Nephron (organoid): ENCODE results near the gene SLC22A23.

ENCODE experiments used
- H3K27ac Mint-ChIP-seq, 3 experiments: 2 replicates each; pipeline ENCODE4 v1.8.0; 2020; ENCODE audit warnings: mixed read lengths in 3 of 3, mild to moderate bottlenecking in 2 of 3, moderate library complexity in 1 of 3
- H3K27me3 Mint-ChIP-seq: 2 replicates; pipeline ENCODE4 v1.8.0; 2021; ENCODE audit warnings: low read depth, mild to moderate bottlenecking, moderate library complexity, mixed read lengths
- H3K36me3 Mint-ChIP-seq: 2 replicates; pipeline ENCODE4 v1.8.0; 2020; ENCODE audit warnings: low read depth, mixed read lengths
- H3K4me1 Mint-ChIP-seq: 2 replicates; pipeline ENCODE4 v1.8.0; 2020; ENCODE audit warnings: mixed read lengths
- H3K4me3 Mint-ChIP-seq, 3 experiments: 2 replicates each; pipeline ENCODE4 v1.8.0; 2020; ENCODE audit warnings: mild to moderate bottlenecking in 3 of 3, mixed read lengths in 3 of 3, moderate library complexity in 2 of 3
- H3K9me3 Mint-ChIP-seq: 2 replicates; pipeline ENCODE4 v1.8.0; 2020; ENCODE audit warnings: mixed read lengths
- CTCF ChIP-seq, 3 experiments: fragments of 200-600 bp; sonication (generic); IDR thresholded peaks; one replicate each; pipeline ENCODE4 v1.5.0; 2021; ENCODE audit warnings: antibody characterized with exemption in 3 of 3; ENCODE audit not compliant: unreplicated experiment in 3 of 3

SLC22A23 gene

GRCh38 chr6:3336859-3337515 lies 119.9 kb downstream of the SLC22A23 start:
- H3K27me3 Mint-ChIP-seq = peaks cover 24% of the 10 kb centered on the region
- no peaks in the 10 kb centered on the region for H3K36me3 Mint-ChIP-seq
- no peak for TF ChIP-seq CTCF (IDR thresholded peaks at IDR 0.05; ENCODE audit: unreplicated experiment in 3 of 3)
- peaks cover 67% of the 10 kb centered on the region for H3K4me1 Mint-ChIP-seq
- no peak overlapping the region for H3K4me3 Mint-ChIP-seq
- no peak overlapping the region for H3K27ac Mint-ChIP-seq
- H3K9me3 Mint-ChIP-seq = no peaks in the 10 kb centered on the region

DNA sequence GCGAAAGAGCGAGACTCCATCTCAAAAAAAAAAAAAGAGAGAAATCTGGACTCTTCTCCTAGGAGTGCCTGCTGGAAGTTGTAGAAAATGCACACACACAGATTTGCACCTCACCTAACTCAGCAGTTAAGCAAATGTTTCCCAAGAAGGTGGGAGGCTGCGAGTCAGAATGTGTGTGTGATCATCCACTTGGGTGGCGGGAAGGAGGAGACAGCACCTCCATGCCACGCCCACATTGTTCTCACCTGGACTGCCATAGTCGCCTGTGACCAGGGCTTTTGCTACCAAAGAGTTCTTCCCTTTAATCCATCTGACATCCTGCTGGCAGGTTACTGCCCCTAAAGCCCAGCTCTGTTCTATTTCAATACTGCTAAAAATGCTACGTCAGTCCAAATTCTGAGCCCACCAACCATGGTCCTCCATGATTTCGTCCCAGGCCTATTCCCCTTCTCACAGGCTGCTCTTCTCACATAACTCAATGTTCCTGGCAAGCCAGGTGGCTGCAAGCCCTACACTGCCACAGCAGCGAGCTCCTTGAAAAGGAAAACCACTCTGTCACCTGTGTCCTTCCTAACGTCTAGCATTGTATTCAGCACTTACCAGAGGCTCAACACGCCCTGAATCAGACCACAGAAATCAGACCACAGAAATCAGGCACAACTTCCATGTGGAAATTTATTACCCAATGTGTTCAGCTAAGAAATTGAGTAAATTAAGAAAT lies 120.6 kb downstream of the SLC22A23 start:
- TF ChIP-seq CTCF (IDR thresholded peaks at IDR 0.05; ENCODE audit: unreplicated experiment in 3 of 3) = no peak
- Mint-ChIP-seq H3K4me3 (no peak overlapping the region), H3K27ac (no peak overlapping the region), H3K4me1 (peaks cover 66% of the 10 kb centered on the region), H3K27me3 (peaks cover 23% of the 10 kb centered on the region), H3K36me3 (no peaks in the 10 kb centered on the region), H3K9me3 (no peaks in the 10 kb centered on the region)

- TF ChIP-seq CTCF (IDR thresholded peaks at IDR 0.05; ENCODE audit: unreplicated experiment in 3 of 3) = no peak
- peaks cover 56% of the 10 kb centered on the region for H3K4me1 Mint-ChIP-seq
- no peak overlapping the region for H3K27ac Mint-ChIP-seq
- H3K27me3 Mint-ChIP-seq = peaks cover 25% of the 10 kb centered on the region
- no peaks in the 10 kb centered on the region for H3K36me3 Mint-ChIP-seq
- no peak overlapping the region for H3K4me3 Mint-ChIP-seq
- H3K9me3 Mint-ChIP-seq = no peaks in the 10 kb centered on the region
These were observed 121.7 kb downstream of the SLC22A23 start for GRCh38 chr6:3335169-3335568.

DNA sequence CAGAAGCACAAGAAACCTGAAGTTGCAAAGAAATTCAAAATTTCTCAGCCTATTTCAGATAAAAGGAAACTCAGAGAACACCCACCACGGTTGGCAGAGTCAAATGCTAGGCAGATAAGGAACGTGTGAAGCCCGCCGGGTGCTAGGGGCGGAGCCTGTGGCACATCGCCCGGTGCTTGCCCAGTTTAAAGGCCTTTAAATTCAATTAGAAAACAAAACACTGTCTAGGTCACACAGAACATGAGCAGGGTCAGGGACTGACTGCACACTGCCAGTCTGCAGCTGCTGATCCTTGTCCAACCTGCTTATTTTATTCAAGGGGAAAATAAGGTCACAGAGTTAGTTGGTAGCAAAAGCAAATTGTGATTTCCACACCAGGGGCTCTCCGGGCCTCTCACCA lies 122.3 kb downstream of the SLC22A23 start:
- H3K27me3 Mint-ChIP-seq = peaks cover 21% of the 10 kb centered on the region
- no peaks in the 10 kb centered on the region for H3K36me3 Mint-ChIP-seq
- TF ChIP-seq CTCF (IDR thresholded peaks at IDR 0.05; ENCODE audit: unreplicated experiment in 3 of 3) = no peak
- no peaks in the 10 kb centered on the region for H3K9me3 Mint-ChIP-seq
- H3K27ac Mint-ChIP-seq = peak overlapping the region in 1 of 3 experiments; percentile 35
- H3K4me3 Mint-ChIP-seq = no peak overlapping the region
- H3K4me1 Mint-ChIP-seq = peaks cover 50% of the 10 kb centered on the region

DNA sequence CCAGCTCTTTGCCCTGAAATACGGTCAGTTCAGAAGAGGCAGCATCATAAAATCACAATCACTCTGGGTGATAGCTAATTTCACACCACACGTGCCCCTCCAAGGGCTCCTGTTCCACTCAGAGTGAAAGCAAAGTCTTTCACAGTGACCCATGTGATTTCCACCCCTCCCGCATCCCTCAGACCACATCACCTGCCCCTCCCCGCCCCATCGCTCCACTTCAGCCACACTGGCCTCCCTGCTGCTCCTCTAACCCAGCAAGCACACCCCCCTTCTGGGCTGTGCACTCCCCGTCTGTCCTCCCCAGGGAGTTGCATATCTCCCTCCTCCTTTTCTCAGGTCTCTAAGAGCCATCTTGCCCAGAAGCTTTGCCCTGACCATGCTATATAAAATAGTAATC lies 123.6 kb downstream of the SLC22A23 start:
- no peaks in the 10 kb centered on the region for H3K9me3 Mint-ChIP-seq
- peaks cover 17% of the 10 kb centered on the region for H3K27me3 Mint-ChIP-seq
- no peak for TF ChIP-seq CTCF (IDR thresholded peaks at IDR 0.05; ENCODE audit: unreplicated experiment in 3 of 3)
- H3K27ac Mint-ChIP-seq = no peak overlapping the region
- H3K36me3 Mint-ChIP-seq = no peaks in the 10 kb centered on the region
- H3K4me1 Mint-ChIP-seq = peaks cover 47% of the 10 kb centered on the region
- no peak overlapping the region for H3K4me3 Mint-ChIP-seq

- TF ChIP-seq CTCF (IDR thresholded peaks at IDR 0.05; ENCODE audit: unreplicated experiment in 3 of 3) = no peak
- Mint-ChIP-seq H3K4me1 (peaks cover 40% of the 10 kb centered on the region), H3K9me3 (no peaks in the 10 kb centered on the region), H3K4me3 (no peak overlapping the region), H3K27ac (no peak overlapping the region), H3K27me3 (peaks cover 15% of the 10 kb centered on the region), H3K36me3 (no peaks in the 10 kb centered on the region)
These were observed 124.9 kb downstream of the SLC22A23 start for GRCh38 chr6:3331971-3332370.
